Thoracic aorta (tissue), 2 donors: ENCODE data around the gene NFIA. TPM values are rescaled to one million over a fixed set of nuclear protein-coding genes. Genes with fewer than 3 reads are reported as not detected.

Experiments
- ATAC-seq: fragments of 150-250 bp; one replicate; pipeline ENCODE4 v1.8.0; 2017; ENCODE audit warnings: low read depth; ENCODE audit not compliant: insufficient number of reproducible peaks, low FRiP score
- DNase-seq: peaks from one replicate; pipeline ENCODE4 v3.0.0-alpha.2; 2020; ENCODE audit warnings: low spot score
- H3K27ac ChIP-seq, 2 donors: fragments of 200-600 bp; sonication (generic); 1 replicate in 1 of 2; 2 replicates in 1 of 2; pipeline ENCODE4 v1.5.1; 2016; ENCODE audit warnings: mild to moderate bottlenecking in 2 of 2, moderate library complexity in 2 of 2
- H3K27me3 ChIP-seq: fragments of 200-600 bp; sonication (generic); replicated peaks from 2 replicates; pipeline ENCODE4 v1.6.0; 2016; ENCODE audit warnings: mild to moderate bottlenecking; ENCODE audit not compliant: insufficient read depth
- H3K36me3 ChIP-seq: fragments of 200-600 bp; sonication (generic); one replicate; pipeline ENCODE4 v1.5.1; 2016
- H3K4me1 ChIP-seq, 2 donors: fragments of 200-600 bp; sonication (generic); 1 replicate in 1 of 2; 2 replicates in 1 of 2; pipeline versions ENCODE4 v1.5.1 to v1.6.0; 2016; ENCODE audit warnings: low read depth in 2 of 2, mild to moderate bottlenecking in 1 of 2; ENCODE audit not compliant: control insufficient read depth in 1 of 2
- H3K4me3 ChIP-seq: fragments of 200-600 bp; sonication (generic); 2 replicates; pipeline ENCODE4 v1.5.1; 2016; ENCODE audit warnings: mild to moderate bottlenecking
- H3K9me3 ChIP-seq: fragments of 200-600 bp; sonication (generic); 2 replicates; pipeline ENCODE4 v1.5.1; 2016
- CTCF ChIP-seq: fragments of 200-600 bp; sonication (generic); IDR thresholded peaks from one replicate; pipeline ENCODE4 v1.5.1; 2019; ENCODE audit warnings: antibody characterized with exemption
- total RNA-seq, 2 donors: library from RNA; depleted of rRNA; stranded (reverse); fragments of >200 nt; gene quantifications; one replicate each; pipeline versions ENCODE4 v1.1.0 to v1.2.3, GENCODE V29; 2016

Gene NFIA
- total RNA-seq, 2 donors from 2014 or later, result 99.8 to 118 TPM

- no peaks in the 10 kb centered on the region for H3K4me1 ChIP-seq
- H3K36me3 ChIP-seq, result peaks cover 12% of the 10 kb centered on the region
- no peaks in the 10 kb centered on the region for H3K9me3 ChIP-seq
- no peak overlapping the region for H3K27ac ChIP-seq
- no peak for TF ChIP-seq CTCF
- ATAC-seq (no peak), DNase-seq (no peak)
- no peak overlapping the region for H3K4me3 ChIP-seq
- H3K27me3 ChIP-seq, result no peaks in the 10 kb centered on the region
Measured at GRCh38 chr1:61412601-61413000, 330.2 kb downstream of the NFIA start.

DNA sequence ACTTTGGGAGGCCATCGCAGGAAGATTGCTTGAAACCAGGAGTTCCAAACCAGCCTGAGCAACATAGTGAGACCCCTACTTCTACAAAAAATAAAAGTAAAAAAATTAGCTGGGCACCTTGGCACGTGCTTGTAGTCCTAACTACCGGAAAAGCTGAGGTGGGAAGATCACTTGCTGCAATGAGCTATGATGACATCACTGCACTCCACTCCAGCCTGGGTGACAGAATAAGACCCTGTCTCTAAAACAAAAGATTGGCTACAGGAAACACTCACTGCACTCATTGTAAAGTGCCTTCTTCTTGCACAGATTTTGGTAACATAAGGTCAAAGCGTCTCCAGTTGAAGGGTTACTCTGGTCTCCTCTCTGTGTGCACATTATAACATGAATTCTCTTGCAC lies 336.8 kb downstream of the NFIA start:
- H3K9me3 ChIP-seq, result no peaks in the 10 kb centered on the region
- no peak overlapping the region for H3K4me3 ChIP-seq
- H3K4me1 ChIP-seq, result peaks cover 0 to 20% of the 10 kb centered on the region in 2 donors
- peaks cover 3% of the 10 kb centered on the region for H3K36me3 ChIP-seq
- no peaks in the 10 kb centered on the region for H3K27me3 ChIP-seq
- no peak overlapping the region for H3K27ac ChIP-seq
- DNase-seq (no peak), ATAC-seq (no peak)
- no peak for TF ChIP-seq CTCF

- Histone ChIP-seq H3K27me3 (no peaks in the 10 kb centered on the region), H3K4me3 (no peak overlapping the region), H3K36me3 (no peaks in the 10 kb centered on the region), H3K4me1 (peaks cover 0 to 20% of the 10 kb centered on the region in 2 donors), H3K9me3 (no peaks in the 10 kb centered on the region), H3K27ac (no peak overlapping the region)
- no peak for ATAC-seq
- no peak for DNase-seq
- TF ChIP-seq CTCF, result no peak
Measured at GRCh38 chr1:61419657-61420056, 337.3 kb downstream of the NFIA start.

- H3K4me3 ChIP-seq, result no peak overlapping the region
- no peaks in the 10 kb centered on the region for H3K27me3 ChIP-seq
- no peaks in the 10 kb centered on the region for H3K9me3 ChIP-seq
- no peaks in the 10 kb centered on the region for H3K36me3 ChIP-seq
- no peak overlapping the region for H3K27ac ChIP-seq
- DNase-seq (no peak), ATAC-seq (no peak)
- H3K4me1 ChIP-seq, result peaks cover 0 to 25% of the 10 kb centered on the region in 2 donors
- no peak for TF ChIP-seq CTCF
Measured at GRCh38 chr1:61420243-61420642, 337.9 kb downstream of the NFIA start.

- no peak overlapping the region for H3K4me3 ChIP-seq
- H3K36me3 ChIP-seq, result no peaks in the 10 kb centered on the region
- H3K4me1 ChIP-seq, result peaks cover 0 to 25% of the 10 kb centered on the region in 2 donors
- H3K27ac ChIP-seq, result no peak overlapping the region
- ATAC-seq, result no peak
- no peaks in the 10 kb centered on the region for H3K27me3 ChIP-seq
- TF ChIP-seq CTCF, result no peak
- no peaks in the 10 kb centered on the region for H3K9me3 ChIP-seq
- DNase-seq, result no peak
Measured at GRCh38 chr1:61420909-61421835, 338.8 kb downstream of the NFIA start.
